ENCODE data around the gene PTPRN2. TPM values are rescaled to one million over a fixed set of nuclear protein-coding genes. Genes with fewer than 3 reads are reported as not detected.
A peak's percentile ranks its signal among the peaks of the same experiment; 100 is the strongest.
"Not testable (repeated sequence)": the region's sequence is repeated elsewhere in the genome, so short reads cannot be mapped to it uniquely, and the experiment has no call there.

The PTPRN2 gene
- total and polyA plus RNA-seq, 9 of the 15 experiments (the other 6 are each of a cell fraction or from before 2014, with no cell fraction given) = not detected

- FAIRE-seq; H3K4me3 ChIP-seq; BruUV-seq (replicated peaks); H4K20me1 ChIP-seq (replicated peaks; ENCODE audit: control insufficient read depth, insufficient read depth, low read length); in situ Hi-C loops (cut with MboI); ATAC-seq; H3K36me3 ChIP-seq (ENCODE audit: control insufficient read depth, insufficient read depth, low read length); H3K9me1 ChIP-seq (ENCODE audit: control insufficient read depth, insufficient read depth, low read length); POLR2A ChIA-PET; H3K9me3 ChIP-seq (replicated peaks; ENCODE audit: control insufficient read depth, insufficient read depth, low read depth, low read length); intact Hi-C loops (cut with micrococcal nuclease); CTCF ChIA-PET (ENCODE audit: low intra/inter-chr PET ratio); H3K27ac ChIP-seq (ENCODE audit: extremely low read depth, low read depth, low read length); H3K9ac ChIP-seq (ENCODE audit: insufficient read depth in 1 of 2, low read depth in 2 of 2, low read length in 2 of 2); DNase-seq (ENCODE audit: extremely low read depth in 1 of 4, low spot score in 3 of 4); H3K4me1 ChIP-seq (replicated peaks in 1 of 2; ENCODE audit: control insufficient read depth in 2 of 2, insufficient read depth in 2 of 2, low read length in 2 of 2); H3K4me2 ChIP-seq (ENCODE audit: insufficient read depth, low read length); H3K79me2 ChIP-seq (ENCODE audit: control insufficient read depth, insufficient read depth, low read length); H2AFZ ChIP-seq (ENCODE audit: low read depth, low read length): not testable (repeated sequence)
- 1% methylated on average over 12 of the region's 12 CpGs for WGBS (ENCODE audit: insufficient coverage, low coverage, missing lambda C conversion rate)
- H3K27me3 ChIP-seq (ENCODE audit: control insufficient read depth in 2 of 2, insufficient read depth in 2 of 2, low read length in 2 of 2) = peaks cover 5 to 39% of the 10 kb centered on the region in 2 experiments; a peak in 3 of 5 replicates
These were observed 541.4 kb downstream of the PTPRN2 start for GRCh38 chr7:158046246-158046645.

- TF ChIP-seq POLR2G (IDR thresholded peaks at IDR 0.05; ENCODE audit: low read depth, low read length) (no peak), DACH1 (IDR thresholded peaks at IDR 0.05; ENCODE audit: partially characterized antibody) (no peak), CTCF (IDR thresholded peaks at IDR 0.05 in 2 of 3, conservative IDR thresholded peaks at IDR 0.05 in 1 of 3; ENCODE audit: insufficient read depth in 2 of 3, low read depth in 1 of 3, low read length in 3 of 3) (0 out of 6 replicates have a peak, but pooled peaks of 1 of the 3 experiments have one; percentile 13), ELK3 (CRISPR knock-in tag; IDR thresholded peaks at IDR 0.05) (no peak), FOXM1 (IDR thresholded peaks at IDR 0.05; ENCODE audit: low read depth) (no peak), FOXM1 (CRISPR knock-in tag; IDR thresholded peaks at IDR 0.05; ENCODE audit: low read depth) (no peak), PKNOX1 (IDR thresholded peaks at IDR 0.05) (no peak), SRF (CRISPR knock-in tag; IDR thresholded peaks at IDR 0.05) (no peak)
- H3K27ac ChIP-seq (ENCODE audit: extremely low read depth, low read depth, low read length) = no peak overlapping the region
- no peaks in the 10 kb centered on the region for H3K79me2 ChIP-seq (ENCODE audit: control insufficient read depth, insufficient read depth, low read length)
- ATAC-seq (peak; percentile 53), DNase-seq (ENCODE audit: extremely low read depth in 1 of 4, low spot score in 3 of 4) (no peak), FAIRE-seq (no peak)
- H4K20me1 ChIP-seq (replicated peaks; ENCODE audit: control insufficient read depth, insufficient read depth, low read length) = no peaks in the 10 kb centered on the region
- no peak overlapping the region for H3K4me2 ChIP-seq (ENCODE audit: insufficient read depth, low read length)
- intact Hi-C loops (cut with micrococcal nuclease) = no loop called here
- no peak overlapping the region for H3K9ac ChIP-seq (ENCODE audit: insufficient read depth in 1 of 2, low read depth in 2 of 2, low read length in 2 of 2)
- in situ Hi-C loops (cut with MboI) = no loop called here
- H3K9me3 ChIP-seq (replicated peaks; ENCODE audit: control insufficient read depth, insufficient read depth, low read depth, low read length) = no peaks in the 10 kb centered on the region; the same call in 1 of the 2 replicates
- H3K36me3 ChIP-seq (ENCODE audit: control insufficient read depth, insufficient read depth, low read length) = no peaks in the 10 kb centered on the region; the same call in 2 of the 3 replicates
- no peaks in the 10 kb centered on the region for H3K9me1 ChIP-seq (ENCODE audit: control insufficient read depth, insufficient read depth, low read length)
- no peaks in the 10 kb centered on the region for H3K4me1 ChIP-seq (replicated peaks in 1 of 2; ENCODE audit: control insufficient read depth in 2 of 2, insufficient read depth in 2 of 2, low read length in 2 of 2)
- H3K27me3 ChIP-seq (ENCODE audit: control insufficient read depth in 2 of 2, insufficient read depth in 2 of 2, low read length in 2 of 2) = peaks cover 5 to 35% of the 10 kb centered on the region in 2 experiments; a peak in 3 of 5 replicates
- ChIA-PET POLR2A (interaction anchor here (0.6 kb wide), 1 partner anchor 613 kb away, joined by 3 read pairs; no protein-coding TSS in a partner anchor), CTCF (ENCODE audit: low intra/inter-chr PET ratio) (no interaction called here)
- no TSS peak for BruUV-seq (replicated peaks)
- no peak overlapping the region for H3K4me3 ChIP-seq
- WGBS (ENCODE audit: insufficient coverage, low coverage, missing lambda C conversion rate) = under 1% methylated on average over 6 of the region's 6 CpGs
- H2AFZ ChIP-seq (ENCODE audit: low read depth, low read length) = no peak overlapping the region
These were observed 543.2 kb downstream of the PTPRN2 start for GRCh38 chr7:158044482-158044823.
